Endothelial cell of umbilical vein (primary cell): Measurements from ENCODE around the gene EHF. TPM values are rescaled to one million over a fixed set of nuclear protein-coding genes. Genes with fewer than 3 reads are reported as not detected.

Source experiments
- BruUV-seq: library from RNA; stranded (reverse); fragments of 400-500 nt; replicated peaks from 2 replicates; lab custom pipeline; 2021; lab: Mats Ljungman, UMichigan
- CTCF ChIA-PET: fragments of 300-600, 350-600 bp; sonication (Branson Sonifier 250); formaldehyde crosslinking; loops from one replicate; lab custom pipeline; 2021; ENCODE audit warnings: antibody characterized with exemption, inconsistent platforms; lab: Charles Lee
- POLR2A ChIA-PET: fragments of 300-600, 350-600 bp; sonication (Branson Sonifier 250); formaldehyde crosslinking; loops from one replicate; lab custom pipeline; 2021; ENCODE audit warnings: antibody characterized with exemption, inconsistent platforms; lab: Charles Lee
- DNase-seq: peaks from one replicate; pipeline ENCODE4 v3.0.0-alpha.2; 2011; ENCODE audit warnings: low read depth, low spot score
- FAIRE-seq: peaks from 2 replicates; lab custom pipeline; 2011; peaks lifted over from hg19 to GRCh38; lab: Jason Lieb, UNC
- H2AFZ ChIP-seq: 2 replicates; pipeline ENCODE4 v1.6.0; 2012; ENCODE audit warnings: low read depth, low read length, control low read depth, inconsistent platforms
- H3K27ac ChIP-seq: 2 replicates; pipeline ENCODE4 v1.5.1; 2011; ENCODE audit warnings: low read depth, mild to moderate bottlenecking, control low read depth, low read length, moderate library complexity; ENCODE audit not compliant: insufficient read depth
- H3K27me3 ChIP-seq, 2 experiments: 2 replicates each; pipeline versions ENCODE4 v1.6.0 to v1.6.1; 2011; ENCODE audit warnings: low read length in 2 of 2, mixed read lengths in 1 of 2; ENCODE audit not compliant: control insufficient read depth in 2 of 2, insufficient read depth in 2 of 2
- H3K36me3 ChIP-seq, 2 experiments: 2 replicates in 1 of 2; 3 replicates in 1 of 2; pipeline ENCODE4 v1.5.1; 2011; ENCODE audit warnings: low read length in 2 of 2, mild to moderate bottlenecking in 1 of 2, moderate library complexity in 1 of 2; ENCODE audit not compliant: control insufficient read depth in 2 of 2, insufficient read depth in 2 of 2; ENCODE audit errors: extremely low read depth in 1 of 2
- H3K4me1 ChIP-seq: 3 replicates; pipeline ENCODE4 v1.5.1; 2011; ENCODE audit warnings: mild to moderate bottlenecking, low read length; ENCODE audit not compliant: control insufficient read depth, insufficient read depth; ENCODE audit errors: extremely low read depth
- H3K4me2 ChIP-seq: 2 replicates; pipeline ENCODE4 v1.6.1; 2011; ENCODE audit warnings: low read length, control low read depth, mixed read lengths; ENCODE audit not compliant: insufficient read depth
- H3K4me3 ChIP-seq, 3 experiments: fragments of 200-600 bp in 1 of 3; sonication (generic), shearing (Covaris generic) in 1 of 3; replicated peaks in 1 of 3; 2 replicates each; pipeline ENCODE4 v1.5.1; 2011 to 2016; ENCODE audit warnings: control low read depth in 3 of 3, low read length in 3 of 3, mild to moderate bottlenecking in 2 of 3, inconsistent platforms in 1 of 3, low read depth in 1 of 3, moderate library complexity in 1 of 3; ENCODE audit not compliant: insufficient read depth in 1 of 3
- H3K79me2 ChIP-seq: 2 replicates; pipeline ENCODE4 v1.6.0; 2012; ENCODE audit warnings: low read length, inconsistent platforms; ENCODE audit not compliant: control insufficient read depth, insufficient read depth
- H3K9ac ChIP-seq: replicated peaks from 2 replicates; pipeline ENCODE3; 2011; ENCODE audit warnings: low read length, control low read depth; ENCODE audit not compliant: insufficient read depth; ENCODE audit errors: extremely low read depth
- H3K9me1 ChIP-seq: replicated peaks from 3 replicates; pipeline ENCODE4 v1.6.0; 2011; ENCODE audit warnings: mild to moderate bottlenecking, low read length; ENCODE audit not compliant: control insufficient read depth, insufficient read depth; ENCODE audit errors: extremely low read depth
- H3K9me3 ChIP-seq: replicated peaks from 2 replicates; pipeline ENCODE4 v1.5.1; 2012; ENCODE audit warnings: low read length, inconsistent platforms; ENCODE audit not compliant: control insufficient read depth, insufficient read depth
- H4K20me1 ChIP-seq: replicated peaks from 2 replicates; pipeline ENCODE3; 2011; ENCODE audit warnings: mild to moderate bottlenecking, low read length; ENCODE audit not compliant: control insufficient read depth, insufficient read depth; ENCODE audit errors: extremely low read depth
- EZH2 ChIP-seq: IDR thresholded peaks from 2 replicates; pipeline ENCODE4 v1.6.1; 2012; ENCODE audit warnings: borderline replicate concordance, low read depth, mild to moderate bottlenecking, moderate library complexity, low read length, inconsistent platforms; ENCODE audit not compliant: severe bottlenecking
- FOS ChIP-seq: IDR thresholded peaks from 2 replicates; pipeline ENCODE4 v1.6.1; 2011; ENCODE audit warnings: mild to moderate bottlenecking, low read length, moderate library complexity, borderline replicate concordance; ENCODE audit not compliant: insufficient read depth
- GATA2 ChIP-seq: IDR thresholded peaks from 2 replicates; pipeline ENCODE4 v1.7.0; 2011; ENCODE audit warnings: low read depth, mild to moderate bottlenecking, moderate library complexity, mixed read lengths, low read length; ENCODE audit not compliant: insufficient read length, insufficient read depth
- JUN ChIP-seq: IDR thresholded peaks from 2 replicates; pipeline ENCODE4 v1.6.1; 2011; ENCODE audit warnings: borderline replicate concordance, low read depth; ENCODE audit not compliant: insufficient read length, insufficient read depth
- MAX ChIP-seq: IDR thresholded peaks from 2 replicates; pipeline ENCODE4 v1.6.1; 2011; ENCODE audit not compliant: insufficient read depth, insufficient read length
- MYC ChIP-seq: IDR thresholded peaks from one replicate; pipeline ENCODE4 v1.6.1; 2011; ENCODE audit warnings: mild to moderate bottlenecking, low read depth, low read length
- POLR2A ChIP-seq: IDR thresholded peaks from 2 replicates; pipeline ENCODE4 v1.6.1; 2012; ENCODE audit warnings: low read depth, mild to moderate bottlenecking, control low read depth, low read length
- POLR2AphosphoS5 ChIP-seq: IDR thresholded peaks from 2 replicates; pipeline ENCODE4 v1.6.1; 2012; ENCODE audit warnings: low read depth, mild to moderate bottlenecking, control low read depth, low read length, moderate library complexity; ENCODE audit not compliant: insufficient read depth
- dilution Hi-C: fragments of 300-500 bp; cut with MboI; formaldehyde crosslinking; loops from one replicate; pipeline ENCODE4 v1.15.0; 2019; ENCODE audit warnings: low sequenced_read_pairs; ENCODE audit not compliant: extremely low pct_ligation_motif_present
- intact Hi-C: fragments of 100-400 bp; cut with micrococcal nuclease; formaldehyde crosslinking; loops from one replicate; pipeline ENCODE4 v1.10.0; 2022
- polyA plus RNA-seq, 4 experiments: library from polyadenylated mRNA; depleted of rRNA in 3 of 4; stranded (reverse) in 3 of 4; unstranded in 1 of 4; fragments of >200 nt; gene quantifications; 2 replicates each; pipeline versions ENCODE4 v1.2.1 to v1.2.3, GENCODE V29; 2011 to 2012; ENCODE audit warnings: missing spikeins in 1 of 4
- total RNA-seq: library from RNA; stranded (reverse); gene quantifications from 2 replicates; pipeline ENCODE4 v1.2.3, GENCODE V29; 2021
- TF ChIP-seq, protein P1 (sequence below), 2 donors: IDR thresholded peaks; 1 replicate in 1 of 2; 2 replicates in 1 of 2; pipeline ENCODE4 v1.5.1; 2011; ENCODE audit warnings: low read length in 2 of 2, mild to moderate bottlenecking in 2 of 2, moderate library complexity in 2 of 2, control low read depth in 1 of 2, inconsistent platforms in 1 of 2, low read depth in 1 of 2; ENCODE audit not compliant: insufficient read depth in 1 of 2; ENCODE audit errors: extremely low read depth in 1 of 2

The EHF gene
- total and polyA plus RNA-seq, 2 donors (not counting 3 experiments of a cell fraction or from before 2014, with no cell fraction given): not detected

DNA sequence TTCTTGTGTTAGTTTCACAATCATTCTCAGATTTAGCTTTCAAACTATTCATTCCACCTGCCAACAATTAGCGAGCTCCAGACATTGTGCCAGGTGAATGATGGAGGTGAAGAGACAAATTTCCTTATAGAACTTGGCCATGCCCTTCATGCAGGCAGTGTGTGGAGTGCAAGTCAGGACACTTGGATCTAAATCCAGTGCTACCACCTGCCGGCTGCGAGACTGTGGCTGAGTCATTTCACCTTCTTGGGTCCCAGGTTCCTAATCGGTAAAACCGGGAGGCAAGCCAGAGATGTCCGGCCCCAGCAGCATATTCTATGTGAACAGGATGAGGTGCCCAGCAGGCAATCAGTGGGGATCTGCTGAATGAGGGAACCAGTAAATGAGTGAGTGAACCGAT is 18.6 kb upstream of the EHF start:
- Histone ChIP-seq H3K9ac (no peak overlapping the region), H3K27ac (no peak overlapping the region), H3K27me3 (no peaks in the 10 kb centered on the region), H3K9me3 (no peaks in the 10 kb centered on the region), H3K4me3 (no peak overlapping the region), H4K20me1 (no peaks in the 10 kb centered on the region), H2AFZ (no peak overlapping the region), H3K4me1 (peaks cover 16% of the 10 kb centered on the region), H3K79me2 (no peaks in the 10 kb centered on the region), H3K36me3 (no peaks in the 10 kb centered on the region), H3K4me2 (no peak overlapping the region), H3K9me1 (no peaks in the 10 kb centered on the region)
- no peak for TF ChIP-seq FOS
- no peak for TF ChIP-seq MAX
- TF ChIP-seq, protein P1, sequence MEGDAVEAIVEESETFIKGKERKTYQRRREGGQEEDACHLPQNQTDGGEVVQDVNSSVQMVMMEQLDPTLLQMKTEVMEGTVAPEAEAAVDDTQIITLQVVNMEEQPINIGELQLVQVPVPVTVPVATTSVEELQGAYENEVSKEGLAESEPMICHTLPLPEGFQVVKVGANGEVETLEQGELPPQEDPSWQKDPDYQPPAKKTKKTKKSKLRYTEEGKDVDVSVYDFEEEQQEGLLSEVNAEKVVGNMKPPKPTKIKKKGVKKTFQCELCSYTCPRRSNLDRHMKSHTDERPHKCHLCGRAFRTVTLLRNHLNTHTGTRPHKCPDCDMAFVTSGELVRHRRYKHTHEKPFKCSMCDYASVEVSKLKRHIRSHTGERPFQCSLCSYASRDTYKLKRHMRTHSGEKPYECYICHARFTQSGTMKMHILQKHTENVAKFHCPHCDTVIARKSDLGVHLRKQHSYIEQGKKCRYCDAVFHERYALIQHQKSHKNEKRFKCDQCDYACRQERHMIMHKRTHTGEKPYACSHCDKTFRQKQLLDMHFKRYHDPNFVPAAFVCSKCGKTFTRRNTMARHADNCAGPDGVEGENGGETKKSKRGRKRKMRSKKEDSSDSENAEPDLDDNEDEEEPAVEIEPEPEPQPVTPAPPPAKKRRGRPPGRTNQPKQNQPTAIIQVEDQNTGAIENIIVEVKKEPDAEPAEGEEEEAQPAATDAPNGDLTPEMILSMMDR (IDR thresholded peaks at IDR 0.05; ENCODE audit: extremely low read depth in 1 of 2, insufficient read depth in 1 of 2, low read depth in 1 of 2, low read length in 2 of 2): no peak
- TF ChIP-seq EZH2: no peak
- TF ChIP-seq MYC: no peak
- TF ChIP-seq POLR2A: no peak
- TF ChIP-seq JUN: no peak
- TF ChIP-seq POLR2AphosphoS5: no peak
- TF ChIP-seq GATA2: no peak
- FAIRE-seq (no peak), DNase-seq (no peak)
- BruUV-seq: no TSS peak
- POLR2A ChIA-PET: no interaction called here
- dilution Hi-C loops: no loop called here
- CTCF ChIA-PET: no interaction called here
- intact Hi-C loops: no loop called here
